ENCODE data around the gene TRIM66.
"Not testable (repeated sequence)": the region's sequence is repeated elsewhere in the genome, so short reads cannot be mapped to it uniquely, and the experiment has no call there.

TRIM66 gene

GRCh38 chr11:8691601-8692000 is 9.1 kb upstream of the TRIM66 start:
- DNase-seq (ENCODE audit: low read depth in 2 of 2): no peak

GRCh38 chr11:8690374-8691342 is 8.2 kb upstream of the TRIM66 start:
- DNase-seq (ENCODE audit: low read depth in 2 of 2): no peak

GRCh38 chr11:8689726-8690255 is 7.3 kb upstream of the TRIM66 start:
- DNase-seq (ENCODE audit: low read depth in 2 of 2): no peak

GRCh38 chr11:8688414-8689362 is 6.2 kb upstream of the TRIM66 start:
- peak; percentile 74 to 84 for DNase-seq (ENCODE audit: low read depth in 2 of 2)

DNA sequence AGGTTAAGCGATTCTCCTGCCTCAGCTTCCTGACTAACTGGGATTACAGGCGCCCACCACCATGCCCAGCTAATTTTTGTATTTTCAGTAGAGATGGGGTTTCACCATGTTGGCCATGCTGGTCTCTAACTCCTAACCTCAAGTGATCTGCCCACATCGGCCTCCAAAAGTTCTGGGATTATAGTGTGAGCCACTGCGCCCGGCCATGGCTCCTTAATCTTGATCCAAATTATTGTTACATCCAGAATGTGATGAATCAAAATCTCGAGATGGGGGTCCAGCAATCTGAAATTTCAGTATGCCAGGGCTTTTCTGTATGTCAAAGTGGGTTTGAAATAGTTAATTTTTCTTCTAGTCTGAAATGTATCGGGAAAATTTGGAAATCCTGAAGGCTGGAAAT is 3.9 kb upstream of the TRIM66 start:
- DNase-seq (ENCODE audit: low read depth in 2 of 2): no peak

DNA sequence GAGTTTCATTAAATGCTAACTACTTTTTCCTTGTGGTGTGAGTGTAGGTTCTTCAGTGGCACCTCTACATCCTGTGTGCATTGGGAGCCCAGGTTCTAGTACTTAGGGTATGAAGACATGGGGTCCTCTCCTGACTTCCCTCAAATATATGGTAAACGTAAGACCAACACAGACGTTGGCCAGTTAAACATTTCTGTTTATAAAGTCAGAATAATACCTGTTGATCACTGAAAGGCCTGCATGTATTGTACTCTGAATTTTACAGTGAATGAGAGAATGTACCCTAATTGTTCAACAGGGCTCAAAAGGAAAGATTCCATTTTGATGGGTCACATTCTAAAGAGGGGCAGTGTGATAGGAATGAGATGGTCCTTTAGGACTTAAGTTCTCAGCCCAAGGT is 3.4 kb upstream of the TRIM66 start:
- DNase-seq (ENCODE audit: low read depth in 2 of 2): no peak

- DNase-seq (ENCODE audit: low read depth in 2 of 2): no peak
Observed at GRCh38 chr11:8685306-8685705, 2.8 kb upstream of the TRIM66 start.

- DNase-seq (ENCODE audit: low read depth in 2 of 2): no peak
Observed at GRCh38 chr11:8684600-8685290, 2.3 kb upstream of the TRIM66 start.

- DNase-seq (ENCODE audit: low read depth in 2 of 2): no peak
Observed at GRCh38 chr11:8683115-8683807, 796 bp upstream of the TRIM66 start.

DNA sequence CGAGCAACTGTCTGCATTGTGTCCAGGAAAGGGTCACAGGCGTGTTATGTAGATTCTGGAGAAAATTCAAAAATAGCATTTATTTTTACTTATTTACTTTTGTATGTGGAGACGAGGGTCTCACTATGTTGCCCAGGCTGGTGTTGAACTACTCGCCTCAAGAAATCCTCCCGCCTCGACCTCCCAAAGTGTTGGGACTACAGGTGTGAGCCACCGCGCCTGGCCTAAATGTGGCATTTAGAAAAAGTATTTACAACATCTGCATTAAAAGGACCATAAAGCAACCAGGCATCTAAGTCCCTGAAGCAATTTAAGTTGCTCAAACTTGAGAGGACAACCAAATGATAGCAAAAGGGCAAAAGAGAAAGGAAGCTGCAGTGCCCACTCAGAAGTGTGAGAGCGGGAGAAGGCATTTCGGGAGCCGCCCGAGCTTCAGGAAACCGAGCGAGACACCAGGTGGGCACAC is 595 bp downstream of the TRIM66 start:
- DNase-seq (ENCODE audit: low read depth in 2 of 2): no peak

GRCh38 chr11:8679006-8679405 is 3.5 kb downstream of the TRIM66 start:
- DNase-seq (ENCODE audit: low read depth in 2 of 2): no peak

DNA sequence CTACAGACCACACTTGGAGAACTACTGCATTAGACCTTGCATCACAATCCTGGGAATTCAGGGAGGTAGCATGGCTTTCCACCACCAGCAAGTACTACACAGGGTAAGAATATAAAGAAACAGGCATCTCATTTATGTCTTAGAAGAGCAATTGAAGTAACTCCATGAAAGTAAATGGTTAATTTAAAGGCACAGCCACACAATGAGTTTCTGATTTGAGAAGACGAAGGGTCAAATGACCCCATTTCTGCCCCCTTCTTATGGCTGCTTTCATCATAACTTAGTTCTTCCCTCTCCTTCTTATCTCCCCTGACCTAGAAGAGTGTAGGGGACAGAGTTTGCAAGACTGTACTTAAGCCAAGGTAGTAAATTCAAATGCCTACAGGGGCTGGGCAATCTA is 6.0 kb downstream of the TRIM66 start:
- DNase-seq (ENCODE audit: low read depth in 2 of 2): no peak

GRCh38 chr11:8674859-8675258 is 7.6 kb downstream of the TRIM66 start:
- no peak for DNase-seq (ENCODE audit: low read depth in 2 of 2)

DNA sequence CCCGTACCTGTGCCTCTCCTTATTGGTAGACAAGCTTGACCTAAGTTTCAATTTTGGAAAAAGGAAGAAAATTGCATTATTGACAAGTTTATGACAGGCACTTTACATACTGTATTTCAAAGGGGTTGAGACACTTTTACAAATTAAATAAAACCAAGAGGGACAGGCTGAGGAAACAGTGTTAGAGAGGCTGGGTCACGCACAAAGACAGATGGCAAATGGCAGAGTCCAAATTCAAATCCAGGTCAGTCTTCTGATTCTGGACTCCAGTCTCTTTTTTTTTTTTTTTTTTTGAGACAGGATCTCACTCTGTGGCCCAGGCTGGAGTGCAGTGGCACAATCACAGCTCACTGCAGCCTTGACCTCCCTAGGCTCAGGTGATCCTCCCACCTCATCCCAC is 10.1 kb downstream of the TRIM66 start:
- no peak for DNase-seq (ENCODE audit: low read depth in 2 of 2)

GRCh38 chr11:8671651-8672062 is 10.8 kb downstream of the TRIM66 start:
- no peak for DNase-seq (ENCODE audit: low read depth in 2 of 2)

DNA sequence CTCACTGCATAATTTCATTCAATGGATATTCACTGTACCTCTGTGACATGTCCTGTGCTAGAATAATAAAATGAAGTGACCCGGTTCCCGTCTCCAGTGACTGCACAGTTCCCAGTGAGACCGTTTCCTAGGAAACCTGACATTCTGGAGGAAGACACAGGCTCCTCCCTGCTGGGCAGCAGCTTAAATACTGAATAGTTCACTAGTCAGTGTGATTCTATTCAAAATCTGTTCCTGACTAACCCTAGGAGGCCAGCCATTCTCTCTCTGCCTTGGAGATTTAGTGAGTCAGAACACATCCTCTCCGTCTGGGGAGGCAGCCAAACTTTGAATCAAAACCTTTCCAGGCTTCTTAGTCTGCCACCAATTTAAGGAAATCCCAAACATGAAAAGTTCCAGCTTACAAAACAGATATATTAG is 11.3 kb downstream of the TRIM66 start:
- no peak for DNase-seq (ENCODE audit: low read depth in 2 of 2)

DNA sequence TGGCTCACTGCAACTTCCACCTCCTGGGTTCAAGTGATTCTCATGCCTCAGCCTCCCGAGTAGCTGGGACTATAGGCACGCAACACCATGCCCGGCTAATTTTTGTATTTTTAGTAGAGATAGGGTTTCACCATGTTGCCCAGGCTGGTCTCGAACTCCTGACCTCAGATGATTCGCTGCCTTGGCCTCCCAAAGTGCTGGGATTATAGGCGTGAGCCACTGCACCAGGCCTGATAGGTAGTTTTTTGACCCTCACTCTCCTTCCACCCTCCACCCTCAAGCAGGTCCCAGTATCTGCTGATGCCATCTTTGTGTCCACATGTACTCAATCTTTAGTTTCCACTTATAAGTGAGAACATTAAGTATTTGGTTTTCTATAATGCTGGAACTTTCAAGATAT is 12.4 kb downstream of the TRIM66 start:
- not testable (repeated sequence) for DNase-seq (ENCODE audit: low read depth in 2 of 2)

- DNase-seq (ENCODE audit: low read depth in 2 of 2): no peak
Observed at GRCh38 chr11:8665222-8665621, 17.2 kb downstream of the TRIM66 start.

DNA sequence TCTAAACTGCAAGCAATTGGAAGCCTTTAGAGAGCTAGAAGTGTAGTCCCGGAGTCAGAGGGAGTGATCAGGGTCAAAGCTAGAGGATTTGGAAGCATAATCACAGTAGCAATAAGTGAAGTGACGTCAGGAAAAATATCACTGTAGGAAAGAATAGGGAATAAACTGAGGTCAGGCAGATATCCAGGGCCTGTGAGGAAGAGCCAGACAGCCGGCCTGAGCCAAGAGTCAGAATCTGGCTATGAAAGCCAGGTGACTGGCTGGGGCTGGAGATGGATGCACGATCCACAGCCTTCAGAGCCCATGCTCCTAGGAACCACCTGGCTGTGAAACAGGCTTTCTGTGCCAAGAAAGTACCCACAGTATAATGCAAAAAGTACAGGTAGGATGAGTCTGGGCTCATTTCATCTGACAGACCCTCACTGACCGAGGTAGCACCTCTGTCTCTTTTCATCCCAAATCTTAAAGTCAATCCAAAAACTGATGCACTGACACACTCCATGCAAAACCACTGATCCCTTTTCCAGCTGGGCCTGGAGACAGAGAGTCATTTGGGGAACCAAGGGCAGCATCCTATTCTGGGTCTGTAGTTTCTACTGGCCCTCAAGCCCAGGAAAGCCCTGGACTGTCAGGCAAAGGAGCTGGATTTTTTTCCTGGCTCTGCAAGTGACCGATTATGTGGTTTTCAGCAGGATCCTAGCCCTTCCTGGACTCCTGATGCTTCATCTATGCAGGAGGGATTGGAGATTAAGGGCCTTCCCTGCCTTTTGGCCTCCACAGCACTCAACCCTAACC is 21.3 kb downstream of the TRIM66 start:
- DNase-seq (ENCODE audit: low read depth in 2 of 2): no peak
